H9 (cell line): ENCODE data around the gene ACVR1C. TPM values are rescaled to one million over a fixed set of nuclear protein-coding genes. Genes with fewer than 3 reads are reported as not detected.
"Not testable (repeated sequence)": the region's sequence is repeated elsewhere in the genome, so short reads cannot be mapped to it uniquely, and the experiment has no call there.

Experiments used
- DNase-seq: peaks from one replicate; pipeline ENCODE4 v3.0.0-alpha.2; 2017
- H2AFZ ChIP-seq: one replicate; pipeline ENCODE4 v1.6.1; 2013; ENCODE audit warnings: mild to moderate bottlenecking, low read length, control low read depth, moderate library complexity
- H2AK5ac ChIP-seq: 2 replicates; pipeline ENCODE4 v1.6.1; 2013; ENCODE audit warnings: low read length, control low read depth, mixed read lengths; ENCODE audit not compliant: insufficient read length
- H2BK120ac ChIP-seq: one replicate; pipeline ENCODE4 v1.6.1; 2013; ENCODE audit warnings: low read depth, mild to moderate bottlenecking, low read length, control low read depth, inconsistent platforms; ENCODE audit not compliant: poor library complexity, severe bottlenecking
- H2BK12ac ChIP-seq: 2 replicates; pipeline ENCODE4 v1.6.1; 2013; ENCODE audit warnings: low read length, control low read depth, mixed read lengths, low read depth; ENCODE audit not compliant: insufficient read length
- H2BK15ac ChIP-seq: 2 replicates; pipeline ENCODE4 v1.6.1; 2013; ENCODE audit warnings: low read depth, low read length, control low read depth
- H2BK20ac ChIP-seq: one replicate; pipeline ENCODE4 v1.6.1; 2013; ENCODE audit warnings: low read depth, mild to moderate bottlenecking, low read length, control low read depth, inconsistent platforms; ENCODE audit not compliant: poor library complexity, severe bottlenecking
- H2BK5ac ChIP-seq: 2 replicates; pipeline ENCODE4 v1.6.1; 2013; ENCODE audit warnings: low read length, control low read depth, mixed read lengths; ENCODE audit not compliant: insufficient read length
- H3K14ac ChIP-seq: 2 replicates; pipeline ENCODE4 v1.6.1; 2013; ENCODE audit warnings: low read length, control low read depth; ENCODE audit not compliant: insufficient read depth
- H3K18ac ChIP-seq: 2 replicates; pipeline ENCODE4 v1.6.1; 2013; ENCODE audit warnings: low read depth, mild to moderate bottlenecking, mixed read lengths, low read length, control low read depth; ENCODE audit not compliant: insufficient read length
- H3K23ac ChIP-seq: 2 replicates; pipeline ENCODE4 v1.6.1; 2013; ENCODE audit warnings: low read length, control low read depth, mixed read lengths, low read depth; ENCODE audit not compliant: insufficient read length
- H3K23me2 ChIP-seq: 2 replicates; pipeline ENCODE4 v1.6.1; 2013; ENCODE audit warnings: low read depth, mild to moderate bottlenecking, mixed read lengths, low read length, control low read depth; ENCODE audit not compliant: insufficient read length, poor library complexity, severe bottlenecking
- H3K27ac ChIP-seq: 2 replicates; pipeline ENCODE4 v1.5.1; 2013; ENCODE audit warnings: low read length, control low read depth, mixed read lengths, low read depth; ENCODE audit not compliant: insufficient read length
- H3K27me3 ChIP-seq: 2 replicates; pipeline ENCODE4 v1.6.1; 2013; ENCODE audit warnings: low read length, control low read depth, inconsistent platforms; ENCODE audit not compliant: insufficient read depth
- H3K4ac ChIP-seq: 2 replicates; pipeline ENCODE4 v1.6.1; 2013; ENCODE audit warnings: low read depth, mild to moderate bottlenecking, control low read depth, inconsistent platforms, low read length, moderate library complexity
- H3K4me1 ChIP-seq: 2 replicates; pipeline ENCODE4 v1.6.1; 2013; ENCODE audit warnings: low read length, control low read depth, inconsistent platforms; ENCODE audit not compliant: insufficient read depth
- H3K4me2 ChIP-seq: 2 replicates; pipeline ENCODE4 v1.6.1; 2013; ENCODE audit warnings: low read length, control low read depth, mixed read lengths; ENCODE audit not compliant: insufficient read length, insufficient read depth
- H3K56ac ChIP-seq: 2 replicates; pipeline ENCODE4 v1.6.1; 2013; ENCODE audit warnings: low read depth, mild to moderate bottlenecking, mixed read lengths, low read length, control low read depth; ENCODE audit not compliant: insufficient read length
- H3K79me1 ChIP-seq: 2 replicates; pipeline ENCODE4 v1.6.1; 2013; ENCODE audit warnings: low read depth, mild to moderate bottlenecking, moderate library complexity, low read length, control low read depth, inconsistent platforms; ENCODE audit not compliant: insufficient read depth, poor library complexity, severe bottlenecking
- H3K79me2 ChIP-seq: 2 replicates; pipeline ENCODE4 v1.6.1; 2013; ENCODE audit warnings: low read length, control low read depth, inconsistent platforms; ENCODE audit not compliant: insufficient read depth
- H3K9ac ChIP-seq: 2 replicates; pipeline ENCODE4 v1.6.1; 2013; ENCODE audit warnings: low read length, control low read depth, mixed read lengths; ENCODE audit not compliant: insufficient read length; ENCODE audit errors: extremely low read depth
- H3K9me3 ChIP-seq: one replicate; pipeline ENCODE4 v1.6.1; 2013; ENCODE audit warnings: low read depth, low read length, inconsistent platforms; ENCODE audit not compliant: control insufficient read depth
- H3T11ph ChIP-seq: one replicate; pipeline ENCODE4 v1.6.1; 2013; ENCODE audit warnings: mild to moderate bottlenecking, low read length, control low read depth, inconsistent platforms
- H4K20me1 ChIP-seq: one replicate; pipeline ENCODE4 v1.6.1; 2013; ENCODE audit not compliant: control insufficient read depth, insufficient read length, insufficient read depth
- H4K5ac ChIP-seq: 2 replicates; pipeline ENCODE4 v1.6.1; 2013; ENCODE audit warnings: low read depth, mild to moderate bottlenecking, mixed read lengths, low read length, control low read depth; ENCODE audit not compliant: insufficient read length
- H4K8ac ChIP-seq: replicated peaks from 2 replicates; pipeline ENCODE4 v1.6.1; 2013; ENCODE audit warnings: low read length, control low read depth, mixed read lengths, low read depth; ENCODE audit not compliant: insufficient read length
- H4K91ac ChIP-seq: 2 replicates; pipeline ENCODE4 v1.6.1; 2013; ENCODE audit warnings: low read depth, mild to moderate bottlenecking, moderate library complexity, mixed read lengths, low read length, control low read depth; ENCODE audit not compliant: insufficient read length
- H3K27ac Mint-ChIP-seq, 3 experiments: 2 replicates in 2 of 3; 3 replicates in 1 of 3; pipeline ENCODE4 v1.8.0; 2020 to 2021; ENCODE audit warnings: mixed read lengths in 3 of 3, mild to moderate bottlenecking in 1 of 3, moderate library complexity in 1 of 3
- H3K27me3 Mint-ChIP-seq: 2 replicates; pipeline ENCODE4 v1.8.0; 2021; ENCODE audit warnings: low read depth, mild to moderate bottlenecking, moderate library complexity, mixed read lengths
- H3K36me3 Mint-ChIP-seq, 3 experiments: 2 replicates in 2 of 3; 3 replicates in 1 of 3; pipeline ENCODE4 v1.8.0; 2020 to 2021; ENCODE audit warnings: low read depth in 3 of 3, mixed read lengths in 3 of 3; ENCODE audit not compliant: insufficient read depth in 1 of 3
- H3K4me1 Mint-ChIP-seq, 2 experiments: 2 replicates each; pipeline ENCODE4 v1.8.0; 2020; ENCODE audit warnings: mixed read lengths in 2 of 2
- H3K4me3 Mint-ChIP-seq, 2 experiments: 2 replicates in 1 of 2; 3 replicates in 1 of 2; pipeline ENCODE4 v1.8.0; 2020 to 2021; ENCODE audit warnings: mild to moderate bottlenecking in 2 of 2, mixed read lengths in 2 of 2, moderate library complexity in 1 of 2
- H3K9me3 Mint-ChIP-seq, 2 experiments: 2 replicates in 1 of 2; 3 replicates in 1 of 2; pipeline ENCODE4 v1.8.0; 2020; ENCODE audit warnings: mild to moderate bottlenecking in 2 of 2, mixed read lengths in 2 of 2, moderate library complexity in 1 of 2
- WGBS: extraction: QIAGEN DNeasy Blood & Tissue Kit; methylation state at CpG from one replicate; pipeline ENCODE4 v1.1.7; 2013; ENCODE audit warnings: missing lambda C conversion rate, low lambda C conversion rate, mixed read lengths; ENCODE audit not compliant: insufficient read length; ENCODE audit errors: extremely low coverage; 5-methylcytosine and 5-hydroxymethylcytosine counted together
- total RNA-seq: library from RNA; stranded (reverse); gene quantifications from 2 replicates; pipeline ENCODE4 v1.2.1, GENCODE V29; 2021

ACVR1C gene
- total RNA-seq, 1 experiment from 2014 or later = 0.81 TPM

- not testable (repeated sequence) for H2BK12ac ChIP-seq, H3K18ac ChIP-seq, H3K4ac ChIP-seq, H2BK5ac ChIP-seq, H3T11ph ChIP-seq, H3K27ac ChIP-seq, H3K27me3 ChIP-seq, H4K91ac ChIP-seq, H3K14ac ChIP-seq, H3K9ac ChIP-seq, H2BK15ac ChIP-seq, H2AFZ ChIP-seq, H2BK20ac ChIP-seq, H2AK5ac ChIP-seq, H4K20me1 ChIP-seq, H4K8ac ChIP-seq, H2BK120ac ChIP-seq, H3K23ac ChIP-seq, H3K79me2 ChIP-seq, H4K5ac ChIP-seq, H3K4me1 ChIP-seq, H3K27me3 Mint-ChIP-seq, H3K79me1 ChIP-seq, H3K56ac ChIP-seq, H3K9me3 ChIP-seq, H3K4me3 Mint-ChIP-seq, H3K23me2 ChIP-seq, DNase-seq, H3K4me2 ChIP-seq
- Mint-ChIP-seq H3K4me1 (peaks cover 4 to 11% of the 10 kb centered on the region in 2 experiments), H3K36me3 (peaks cover 5 to 25% (median 7%) of the 10 kb centered on the region in 3 experiments; a peak in 5 of 7 replicates), H3K9me3 (peaks cover 15 to 16% of the 10 kb centered on the region in 2 experiments), H3K27ac (peak overlapping the region in 2 of 3 experiments; percentile 40 to 95; a peak in 4 of 7 replicates)
- WGBS = no CpG with 5 or more reads among the region's 10 CpGs
These were observed 62.6 kb downstream of the ACVR1C start for GRCh38 chr2:157566113-157566512.
